Lower lobe of right lung (tissue), 2 donors: Measurements from ENCODE around the gene TBC1D10A. TPM values are rescaled to one million over a fixed set of nuclear protein-coding genes. Genes with fewer than 3 reads are reported as not detected.

Source experiments
- ATAC-seq, 2 donors: fragments of 200-7000 bp; cut with Tn5 transposase; one replicate each; pipeline ENCODE4 v1.9.1; 2020 to 2022; ENCODE audit warnings: mild to moderate bottlenecking in 2 of 2, moderate library complexity in 2 of 2
- DNase-seq: peaks from one replicate; pipeline ENCODE4 v3.0.0-alpha.2; 2020
- H3K27ac ChIP-seq: fragments of 200-600 bp; one replicate; pipeline ENCODE4 v1.8.0; 2022
- H3K27me3 ChIP-seq: fragments of 200-600 bp; one replicate; pipeline ENCODE4 v1.8.0; 2022; ENCODE audit warnings: low read depth
- H3K36me3 ChIP-seq: fragments of 200-600 bp; one replicate; pipeline ENCODE4 v1.8.0; 2022; ENCODE audit warnings: mild to moderate bottlenecking
- H3K4me1 ChIP-seq: fragments of 200-600 bp; one replicate; pipeline ENCODE4 v1.8.0; 2022
- H3K4me3 ChIP-seq: fragments of 200-600 bp; one replicate; pipeline ENCODE4 v1.8.0; 2022; ENCODE audit warnings: mild to moderate bottlenecking
- H3K9me3 ChIP-seq: fragments of 200-600 bp; one replicate; pipeline ENCODE4 v1.8.0; 2022
- CTCF ChIP-seq: fragments of 200-600 bp; IDR thresholded peaks from one replicate; pipeline ENCODE4 v1.8.0; 2022; ENCODE audit warnings: antibody characterized with exemption, mild to moderate bottlenecking
- intact Hi-C: fragments of 100-400 bp; cut with DNase I; formaldehyde crosslinking; loops from one replicate; pipeline ENCODE4 v1.11.0; 2022
- total RNA-seq: library from RNA; stranded (reverse); fragmentation: NEBNext Ultra II Directional; extraction: Animal tissue kit (Norgen Biotek cat#: 25700); gene quantifications from one replicate; pipeline ENCODE4 v1.2.1, GENCODE V29; 2021
- donor health status: DM: no; HTN: yes; CAD: no; lungs with severe emphysema.

TBC1D10A gene
- total RNA-seq, 1 donor from 2014 or later = 27.4 TPM

DNA sequence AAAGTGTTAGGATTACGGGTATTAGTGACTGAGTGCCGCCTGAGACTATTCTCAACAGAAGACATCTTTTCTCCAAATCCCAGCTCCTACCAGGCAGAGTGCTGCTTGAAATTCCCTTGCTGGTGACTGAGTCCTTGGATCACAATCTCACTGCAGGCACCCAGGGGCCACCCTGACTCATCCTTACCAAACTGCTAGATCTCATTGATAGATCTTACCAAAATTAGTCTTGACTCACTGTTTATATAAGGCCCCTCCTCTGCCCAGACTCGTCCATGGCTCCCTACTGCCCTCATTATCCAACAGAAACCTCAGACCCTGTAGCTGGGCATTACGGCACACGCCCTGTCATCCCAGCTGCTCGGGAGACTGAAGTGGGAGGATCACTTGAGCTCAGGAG, 14.7 kb downstream of the TBC1D10A start:
- Histone ChIP-seq H3K9me3 (no peaks in the 10 kb centered on the region), H3K4me3 (no peak overlapping the region), H3K27ac (peak overlapping the region; percentile 91), H3K27me3 (no peaks in the 10 kb centered on the region), H3K36me3 (peaks cover 5% of the 10 kb centered on the region), H3K4me1 (peaks cover 98% of the 10 kb centered on the region)
- DNase-seq (no peak), ATAC-seq (no peak)
- no peak for TF ChIP-seq CTCF
- intact Hi-C loops = no loop called here

GRCh38 chr22:30310881-30311771, 15.6 kb downstream of the TBC1D10A start:
- ATAC-seq (peak; percentile 84 to 85), DNase-seq (peak; percentile 77)
- Histone ChIP-seq H3K27me3 (no peaks in the 10 kb centered on the region), H3K4me1 (peaks cover 98% of the 10 kb centered on the region), H3K36me3 (peaks cover 5% of the 10 kb centered on the region), H3K9me3 (no peaks in the 10 kb centered on the region), H3K27ac (peak overlapping the region; percentile 91), H3K4me3 (no peak overlapping the region)
- intact Hi-C loops = no loop called here
- no peak for TF ChIP-seq CTCF

- no peaks in the 10 kb centered on the region for H3K27me3 ChIP-seq
- H3K4me3 ChIP-seq = no peak overlapping the region
- intact Hi-C loops = no loop called here
- DNase-seq = peak; percentile 71
- peak; percentile 87 to 90 for ATAC-seq
- H3K36me3 ChIP-seq = peaks cover under 1% of the 10 kb centered on the region
- H3K4me1 ChIP-seq = peaks cover 98% of the 10 kb centered on the region
- H3K9me3 ChIP-seq = no peaks in the 10 kb centered on the region
- peak overlapping the region; percentile 91 for H3K27ac ChIP-seq
- no peak for TF ChIP-seq CTCF
Observed at GRCh38 chr22:30309951-30310741, 16.6 kb downstream of the TBC1D10A start.

GRCh38 chr22:30308518-30309230, 18.1 kb downstream of the TBC1D10A start:
- intact Hi-C loops = no loop called here
- Histone ChIP-seq H3K36me3 (peaks cover 2% of the 10 kb centered on the region), H3K4me1 (peaks cover 98% of the 10 kb centered on the region), H3K27ac (peak overlapping the region; percentile 91), H3K27me3 (no peaks in the 10 kb centered on the region), H3K4me3 (no peak overlapping the region), H3K9me3 (no peaks in the 10 kb centered on the region)
- ATAC-seq (no peak), DNase-seq (no peak)
- TF ChIP-seq CTCF = no peak

- H3K36me3 ChIP-seq = peaks cover 8% of the 10 kb centered on the region
- no peak for DNase-seq
- ATAC-seq = no peak
- H3K4me1 ChIP-seq = peaks cover 100% of the 10 kb centered on the region
- no peaks in the 10 kb centered on the region for H3K27me3 ChIP-seq
- H3K9me3 ChIP-seq = no peaks in the 10 kb centered on the region
- H3K4me3 ChIP-seq = no peak overlapping the region
- intact Hi-C loops = no loop called here
- H3K27ac ChIP-seq = peak overlapping the region; percentile 91
- TF ChIP-seq CTCF = no peak
Observed at GRCh38 chr22:30308093-30308492, 18.6 kb downstream of the TBC1D10A start.
